Kidney epithelial cell (primary cell): ENCODE measurements around the gene ZCWPW1. TPM values are rescaled to one million over a fixed set of nuclear protein-coding genes. Genes with fewer than 3 reads are reported as not detected.
"Not testable (repeated sequence)": the region's sequence is repeated elsewhere in the genome, so short reads cannot be mapped to it uniquely, and the experiment has no call there.

Experiments
- DNase-seq: peaks from one replicate; pipeline ENCODE4 v3.0.0-alpha.2; 2010; ENCODE audit warnings: low read depth
- H3K27me3 ChIP-seq: 2 replicates; pipeline ENCODE4 v1.6.0; 2011; ENCODE audit warnings: low read length; ENCODE audit not compliant: control insufficient read depth, insufficient read depth
- H3K36me3 ChIP-seq: 2 replicates; pipeline ENCODE4 v1.5.1; 2011; ENCODE audit warnings: low read length; ENCODE audit not compliant: control insufficient read depth, insufficient read depth
- H3K4me3 ChIP-seq: 2 replicates; pipeline ENCODE4 v1.5.1; 2011; ENCODE audit warnings: low read depth, mild to moderate bottlenecking, control low read depth, low read length
- total RNA-seq: library from RNA; depleted of rRNA; stranded (reverse); fragments of >200 nt; gene quantifications from 2 replicates; pipeline ENCODE4 v1.2.3, GENCODE V29; 2015
- TF ChIP-seq, protein P1 (sequence below): IDR thresholded peaks from 2 replicates; pipeline ENCODE4 v1.5.1; 2011; ENCODE audit warnings: mild to moderate bottlenecking, moderate library complexity, low read length, control low read depth, inconsistent platforms; ENCODE audit not compliant: insufficient read depth, poor library complexity, severe bottlenecking

Gene ZCWPW1
- total RNA-seq, 1 donor from 2014 or later = 0.88 TPM

- no peaks in the 10 kb centered on the region for H3K27me3 ChIP-seq
- H3K4me3 ChIP-seq = no peak within 1 kb of the TSS
- no peaks in the 10 kb centered on the region for H3K36me3 ChIP-seq
- TF ChIP-seq, protein P1, sequence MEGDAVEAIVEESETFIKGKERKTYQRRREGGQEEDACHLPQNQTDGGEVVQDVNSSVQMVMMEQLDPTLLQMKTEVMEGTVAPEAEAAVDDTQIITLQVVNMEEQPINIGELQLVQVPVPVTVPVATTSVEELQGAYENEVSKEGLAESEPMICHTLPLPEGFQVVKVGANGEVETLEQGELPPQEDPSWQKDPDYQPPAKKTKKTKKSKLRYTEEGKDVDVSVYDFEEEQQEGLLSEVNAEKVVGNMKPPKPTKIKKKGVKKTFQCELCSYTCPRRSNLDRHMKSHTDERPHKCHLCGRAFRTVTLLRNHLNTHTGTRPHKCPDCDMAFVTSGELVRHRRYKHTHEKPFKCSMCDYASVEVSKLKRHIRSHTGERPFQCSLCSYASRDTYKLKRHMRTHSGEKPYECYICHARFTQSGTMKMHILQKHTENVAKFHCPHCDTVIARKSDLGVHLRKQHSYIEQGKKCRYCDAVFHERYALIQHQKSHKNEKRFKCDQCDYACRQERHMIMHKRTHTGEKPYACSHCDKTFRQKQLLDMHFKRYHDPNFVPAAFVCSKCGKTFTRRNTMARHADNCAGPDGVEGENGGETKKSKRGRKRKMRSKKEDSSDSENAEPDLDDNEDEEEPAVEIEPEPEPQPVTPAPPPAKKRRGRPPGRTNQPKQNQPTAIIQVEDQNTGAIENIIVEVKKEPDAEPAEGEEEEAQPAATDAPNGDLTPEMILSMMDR = no peak
- no peak for DNase-seq
Measured at GRCh38 chr7:100464210-100464660, 35.7 kb upstream of the ZCWPW1 start, which contains the start of gene SPACDR. TSS of gene SPACDR (minus strand) at chr7:100464260. CDS start at chr7:100464025, 235 bp downstream.

DNA sequence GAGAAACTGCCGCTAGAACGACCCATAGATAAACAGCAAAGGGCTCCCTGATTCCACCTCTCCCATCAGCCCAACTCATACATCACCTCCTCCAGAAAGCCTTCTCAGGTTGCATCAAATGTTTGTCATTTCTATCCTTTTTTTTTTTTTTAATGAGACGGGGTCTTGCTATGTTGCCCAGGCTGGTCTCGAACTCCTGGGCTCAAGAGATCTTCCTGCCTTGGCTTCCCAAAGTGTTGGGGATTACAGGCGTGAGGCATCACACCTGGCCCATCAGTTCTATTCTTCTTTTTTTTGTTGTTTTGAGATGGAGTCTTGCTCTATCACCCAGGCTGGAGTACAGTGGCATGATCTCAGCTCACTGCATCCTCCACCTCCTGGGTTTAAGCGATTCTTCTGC is 28.5 kb upstream of the ZCWPW1 start:
- H3K4me3 ChIP-seq = no peak overlapping the region
- TF ChIP-seq, protein P1 = no peak
- no peaks in the 10 kb centered on the region for H3K36me3 ChIP-seq
- DNase-seq = no peak
- H3K27me3 ChIP-seq = no peaks in the 10 kb centered on the region

GRCh38 chr7:100456562-100456961 is 28.1 kb upstream of the ZCWPW1 start:
- Histone ChIP-seq H3K36me3 (no peaks in the 10 kb centered on the region), H3K27me3 (no peaks in the 10 kb centered on the region), H3K4me3 (no peak overlapping the region)
- TF ChIP-seq, protein P1 = peak; percentile 4
- no peak for DNase-seq

DNA sequence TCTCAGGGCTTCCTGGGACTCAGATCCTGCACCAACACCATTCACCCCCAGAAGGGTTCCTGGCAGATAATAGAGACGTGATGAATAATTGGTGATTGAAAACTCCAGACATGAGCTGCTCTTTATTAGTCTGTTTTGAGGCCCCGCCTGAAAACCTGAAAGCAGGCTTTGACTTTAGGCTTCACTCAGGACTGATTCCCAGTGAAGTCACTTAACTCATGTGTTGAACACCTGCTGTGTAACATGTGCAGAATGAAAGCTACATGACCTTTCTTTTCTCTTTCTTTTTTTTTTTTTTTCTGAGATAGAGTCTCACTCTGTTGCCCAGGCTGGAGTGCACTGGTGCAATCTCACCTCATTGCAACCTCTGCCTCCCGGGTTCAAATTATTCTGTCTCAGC is 26.7 kb upstream of the ZCWPW1 start:
- Histone ChIP-seq H3K27me3 (no peaks in the 10 kb centered on the region), H3K36me3 (no peaks in the 10 kb centered on the region), H3K4me3 (no peak overlapping the region)
- DNase-seq = no peak
- TF ChIP-seq, protein P1 = no peak

DNA sequence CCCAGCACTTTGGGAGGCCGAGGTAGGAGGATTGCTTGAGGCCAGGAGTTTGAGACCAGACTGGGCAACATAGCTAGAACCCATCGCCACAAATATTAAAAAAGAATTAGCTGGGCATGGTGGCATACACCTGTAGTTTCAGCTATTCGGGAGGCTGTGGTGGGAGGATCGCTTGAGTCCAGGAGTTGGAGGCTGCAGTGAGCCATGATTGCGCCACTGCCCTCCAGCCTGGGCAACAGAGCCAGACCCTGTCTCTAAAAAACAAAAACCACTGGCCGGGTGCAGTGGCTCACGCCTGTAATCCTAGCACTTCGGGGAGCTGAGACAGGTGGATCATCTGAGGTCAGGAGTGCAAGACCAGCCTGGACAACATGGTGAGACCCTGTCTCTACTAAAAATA is 25.4 kb upstream of the ZCWPW1 start:
- not testable (repeated sequence) for DNase-seq, H3K4me3 ChIP-seq, H3K36me3 ChIP-seq, H3K27me3 ChIP-seq

DNA sequence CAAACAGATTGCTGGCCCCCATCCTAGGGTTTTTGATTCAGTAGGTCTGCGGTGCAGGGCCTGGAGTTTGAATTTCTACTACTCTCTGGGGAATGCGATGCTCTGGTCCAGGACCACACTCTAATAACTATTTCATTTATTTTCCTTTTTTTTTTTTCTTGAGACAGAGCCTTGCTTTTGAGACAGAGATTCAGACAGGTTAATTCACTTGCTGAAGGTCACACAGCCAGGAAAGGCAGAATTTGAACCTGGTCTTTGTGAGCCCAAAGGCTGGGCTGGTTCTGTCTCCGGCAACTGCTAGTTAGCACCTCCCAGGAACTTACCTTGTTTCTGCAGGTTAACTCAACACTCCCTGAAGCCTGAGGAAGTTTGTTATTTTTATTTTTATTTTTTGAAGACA is 24.0 kb upstream of the ZCWPW1 start:
- Histone ChIP-seq H3K4me3 (no peak overlapping the region), H3K27me3 (no peaks in the 10 kb centered on the region), H3K36me3 (no peaks in the 10 kb centered on the region)
- TF ChIP-seq, protein P1 = no peak
- no peak for DNase-seq
